PFSK-1 (cell line): ENCODE results near the gene PCMT1.

Experiments
- FOXP2 ChIP-seq: optimal IDR thresholded peaks from 2 replicates; pipeline ENCODE3; 2011; ENCODE audit warnings: borderline replicate concordance, control low read depth, inconsistent platforms; ENCODE audit not compliant: insufficient read depth; ENCODE audit errors: extremely low read length, extremely low read depth
- POLR2AphosphoS5 ChIP-seq: IDR thresholded peaks from 2 replicates; pipeline ENCODE4 v1.6.1; 2012; ENCODE audit warnings: low read depth, mild to moderate bottlenecking, control low read depth, low read length, moderate library complexity
- SIN3A ChIP-seq: IDR thresholded peaks from 2 replicates; pipeline ENCODE4 v1.6.1; 2012; ENCODE audit warnings: mild to moderate bottlenecking, low read length, moderate library complexity, borderline replicate concordance; ENCODE audit not compliant: insufficient read depth
- TAF1 ChIP-seq: IDR thresholded peaks from 2 replicates; pipeline ENCODE4 v1.6.1; 2012; ENCODE audit warnings: low read length, control low read depth, borderline replicate concordance; ENCODE audit not compliant: insufficient read depth
- TF ChIP-seq, protein P1 (sequence below), 2 experiments: IDR thresholded peaks; 2 replicates each; pipeline versions ENCODE4 v1.6.1 to v1.8.0; 2011 to 2012; ENCODE audit warnings: low read depth in 2 of 2, low read length in 2 of 2, control low read depth in 1 of 2, inconsistent platforms in 1 of 2, mild to moderate bottlenecking in 1 of 2, moderate library complexity in 1 of 2; ENCODE audit not compliant: insufficient read depth in 1 of 2

DNA sequence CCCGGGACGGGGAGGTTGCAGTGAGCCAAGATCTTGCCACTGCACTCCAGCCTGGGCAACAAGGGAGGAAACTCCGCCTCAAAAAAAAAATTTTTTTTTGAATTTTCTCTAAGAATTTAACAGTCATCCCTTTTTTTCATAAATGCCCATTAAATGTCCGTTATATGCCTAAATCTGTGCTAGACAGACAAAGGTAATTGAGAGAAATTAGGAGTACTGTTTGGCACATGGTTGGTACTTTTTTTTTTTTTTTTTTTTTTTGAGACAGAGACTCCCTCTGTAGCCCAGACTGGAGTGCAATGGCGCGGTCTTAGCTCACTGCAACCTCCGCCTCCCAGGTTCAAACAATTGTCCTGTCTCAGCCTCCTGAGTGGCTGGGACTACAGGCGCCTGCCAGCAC lies 1.7 kb downstream of the PCMT1 start:
- TF ChIP-seq SIN3A, result no peak
- TF ChIP-seq POLR2AphosphoS5, result no peak
- TF ChIP-seq, protein P1, sequence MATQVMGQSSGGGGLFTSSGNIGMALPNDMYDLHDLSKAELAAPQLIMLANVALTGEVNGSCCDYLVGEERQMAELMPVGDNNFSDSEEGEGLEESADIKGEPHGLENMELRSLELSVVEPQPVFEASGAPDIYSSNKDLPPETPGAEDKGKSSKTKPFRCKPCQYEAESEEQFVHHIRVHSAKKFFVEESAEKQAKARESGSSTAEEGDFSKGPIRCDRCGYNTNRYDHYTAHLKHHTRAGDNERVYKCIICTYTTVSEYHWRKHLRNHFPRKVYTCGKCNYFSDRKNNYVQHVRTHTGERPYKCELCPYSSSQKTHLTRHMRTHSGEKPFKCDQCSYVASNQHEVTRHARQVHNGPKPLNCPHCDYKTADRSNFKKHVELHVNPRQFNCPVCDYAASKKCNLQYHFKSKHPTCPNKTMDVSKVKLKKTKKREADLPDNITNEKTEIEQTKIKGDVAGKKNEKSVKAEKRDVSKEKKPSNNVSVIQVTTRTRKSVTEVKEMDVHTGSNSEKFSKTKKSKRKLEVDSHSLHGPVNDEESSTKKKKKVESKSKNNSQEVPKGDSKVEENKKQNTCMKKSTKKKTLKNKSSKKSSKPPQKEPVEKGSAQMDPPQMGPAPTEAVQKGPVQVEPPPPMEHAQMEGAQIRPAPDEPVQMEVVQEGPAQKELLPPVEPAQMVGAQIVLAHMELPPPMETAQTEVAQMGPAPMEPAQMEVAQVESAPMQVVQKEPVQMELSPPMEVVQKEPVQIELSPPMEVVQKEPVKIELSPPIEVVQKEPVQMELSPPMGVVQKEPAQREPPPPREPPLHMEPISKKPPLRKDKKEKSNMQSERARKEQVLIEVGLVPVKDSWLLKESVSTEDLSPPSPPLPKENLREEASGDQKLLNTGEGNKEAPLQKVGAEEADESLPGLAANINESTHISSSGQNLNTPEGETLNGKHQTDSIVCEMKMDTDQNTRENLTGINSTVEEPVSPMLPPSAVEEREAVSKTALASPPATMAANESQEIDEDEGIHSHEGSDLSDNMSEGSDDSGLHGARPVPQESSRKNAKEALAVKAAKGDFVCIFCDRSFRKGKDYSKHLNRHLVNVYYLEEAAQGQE (IDR thresholded peaks at IDR 0.05; ENCODE audit: insufficient read depth in 1 of 2, low read depth in 2 of 2, low read length in 2 of 2), result no peak
- no peak for TF ChIP-seq TAF1
- no peak for TF ChIP-seq FOXP2
